IPS-NIHi7 (cell line): Measurements from ENCODE around the gene SUSD4.

Source experiments
- DNase-seq: peaks from one replicate; pipeline ENCODE4 v3.0.0; 2012; ENCODE audit warnings: mixed read lengths; ENCODE audit errors: extremely low spot score

The SUSD4 gene

DNA sequence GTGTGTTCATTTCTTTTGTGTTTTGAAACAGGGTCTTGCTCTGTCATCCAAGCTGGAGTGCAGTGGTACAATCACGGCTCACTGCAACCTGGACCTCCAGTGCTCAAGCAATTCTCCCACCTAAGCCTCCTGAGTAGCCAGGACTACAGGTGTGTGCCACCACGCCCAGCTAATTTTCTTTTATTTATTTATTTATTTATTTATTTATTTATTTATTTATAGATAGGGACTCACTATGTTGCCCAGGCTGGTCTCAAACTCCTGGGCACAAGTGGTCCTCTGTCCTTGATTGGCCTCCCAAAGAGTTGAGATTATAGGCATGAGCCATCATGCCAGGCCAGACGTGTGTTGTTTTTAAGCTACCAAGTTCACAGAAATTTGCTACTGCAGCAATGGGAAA is 177.2 kb downstream of the SUSD4 start:
- no peak for DNase-seq

DNA sequence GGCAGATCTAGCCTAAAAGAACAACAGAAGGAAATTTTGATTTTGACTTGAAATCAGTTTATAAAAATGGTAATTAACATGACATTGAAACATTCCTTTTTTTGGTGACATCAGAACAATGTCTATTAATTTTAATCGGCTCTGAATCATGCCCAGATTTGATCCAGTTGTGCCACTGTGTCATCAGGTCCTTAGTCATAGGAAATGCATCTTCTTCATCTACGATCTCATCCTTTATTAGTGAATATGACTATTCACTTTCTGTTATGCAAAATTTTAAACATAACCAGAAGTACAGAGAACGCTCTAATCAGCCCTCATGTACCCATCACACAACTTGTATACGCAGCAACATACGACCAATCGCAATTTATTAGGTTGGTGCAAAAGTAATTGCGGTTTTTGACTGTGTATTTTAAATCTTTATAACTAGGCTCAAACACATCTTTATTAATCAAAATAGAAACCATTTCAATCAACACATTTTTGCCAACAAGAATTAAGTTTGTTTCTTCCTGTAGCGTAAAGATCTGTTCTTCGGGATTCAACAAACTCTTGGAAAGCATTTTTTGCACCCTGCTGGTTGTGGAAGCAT is 180.6 kb downstream of the SUSD4 start:
- DNase-seq: no peak

DNA sequence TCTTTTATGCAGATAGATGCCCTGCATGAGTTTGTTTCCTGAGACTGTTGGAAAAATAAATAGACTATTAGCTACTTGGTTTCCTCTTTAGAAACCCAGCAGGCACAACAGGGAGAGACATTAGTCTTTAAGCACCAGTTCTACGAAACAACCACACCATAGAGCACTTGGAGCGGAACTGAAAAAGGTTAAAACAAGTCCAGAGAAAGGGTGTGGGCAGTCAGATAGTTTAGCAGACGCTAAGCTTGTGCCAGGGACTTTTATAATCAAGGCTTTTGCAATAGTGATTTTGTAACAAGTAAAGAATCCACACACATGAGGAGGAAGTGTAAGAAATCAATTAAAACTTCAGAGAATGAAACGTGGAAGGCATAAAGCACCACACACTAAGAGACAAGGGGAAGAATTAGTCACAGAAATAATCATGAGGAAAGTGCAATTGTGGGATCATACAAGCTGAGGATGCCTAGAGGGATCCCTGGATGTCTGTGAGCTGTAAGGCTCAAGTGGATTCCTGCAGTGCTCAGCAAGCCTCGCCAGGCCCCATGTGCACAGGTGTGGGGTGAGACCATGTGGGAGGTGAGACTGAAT is 183.2 kb downstream of the SUSD4 start:
- no peak for DNase-seq

DNA sequence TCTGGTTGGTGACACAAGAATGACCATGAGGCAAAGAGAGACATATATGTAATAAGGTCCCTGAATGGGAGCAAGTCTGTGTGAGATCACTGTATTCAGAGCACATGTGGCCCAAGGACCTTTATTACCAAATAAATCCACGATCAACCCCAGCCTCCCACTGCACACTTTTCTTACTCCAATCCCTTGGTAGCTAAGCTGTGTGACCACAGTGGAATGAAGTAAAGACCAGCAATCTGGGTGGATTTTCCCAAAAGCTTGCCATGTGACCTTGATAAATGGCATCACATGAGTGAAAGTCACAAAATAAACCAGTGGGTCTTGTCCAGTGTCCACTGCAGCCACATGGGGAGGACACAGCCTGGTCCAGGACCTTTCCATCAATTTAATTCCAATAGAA is 184.2 kb downstream of the SUSD4 start:
- no peak for DNase-seq

DNA sequence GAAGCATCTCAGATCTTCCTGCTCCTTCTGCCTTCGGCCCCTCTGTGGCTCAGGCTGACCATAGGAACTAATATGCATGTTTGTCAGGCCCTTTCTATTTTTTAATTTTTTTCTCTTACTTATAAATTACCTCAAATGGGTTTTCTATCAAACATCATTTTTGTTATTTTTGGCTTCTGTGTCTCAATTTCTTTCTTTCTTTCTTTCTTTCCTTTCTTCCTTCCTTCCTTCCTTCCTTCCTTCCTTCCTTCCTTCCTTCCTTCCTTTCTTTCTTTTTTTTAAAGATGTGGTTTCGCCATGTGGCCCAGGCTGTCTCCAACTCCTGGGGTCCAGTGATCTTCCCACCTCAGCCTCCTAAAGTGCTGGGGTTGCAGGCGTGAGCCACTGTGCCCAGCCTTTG is 184.7 kb downstream of the SUSD4 start:
- DNase-seq: no peak

DNA sequence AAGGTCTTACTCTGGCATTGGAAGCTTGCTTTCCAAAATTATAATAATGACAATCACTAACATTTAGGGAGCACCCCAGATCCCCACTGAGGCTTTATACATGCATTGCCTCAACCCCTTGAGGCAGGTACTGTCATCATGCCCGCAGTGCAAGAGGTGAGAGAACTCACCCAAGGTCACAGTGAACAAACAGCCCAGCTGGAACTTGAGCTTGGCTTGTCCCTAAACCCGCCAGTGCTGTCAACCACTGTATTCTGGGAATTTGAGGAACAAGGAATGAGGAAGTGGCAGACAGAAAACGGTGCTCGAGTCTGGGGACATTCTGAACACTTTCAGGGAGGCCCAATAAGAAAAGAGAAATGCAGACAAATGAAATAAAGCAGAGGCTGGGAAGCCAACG is 186.3 kb downstream of the SUSD4 start:
- no peak for DNase-seq

DNA sequence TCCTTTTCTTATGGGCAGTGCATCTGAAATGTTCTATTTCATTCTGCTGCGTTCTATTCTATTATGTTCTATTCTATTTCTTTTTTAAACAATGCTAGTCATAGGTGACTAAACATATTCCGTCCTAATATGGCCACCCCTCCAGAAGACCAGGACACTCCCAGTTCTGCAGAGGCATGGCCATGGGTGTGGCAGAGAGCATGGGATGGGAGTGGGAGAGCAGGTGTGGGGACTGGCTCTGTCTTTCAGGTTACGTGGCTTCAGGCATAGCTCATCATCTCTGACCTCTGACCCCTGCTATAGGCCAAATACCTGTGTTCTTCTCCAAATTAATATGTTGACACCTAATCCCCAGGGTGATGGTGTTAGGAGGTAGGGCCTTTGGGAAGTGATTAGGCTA is 187.5 kb downstream of the SUSD4 start:
- no peak for DNase-seq

DNA sequence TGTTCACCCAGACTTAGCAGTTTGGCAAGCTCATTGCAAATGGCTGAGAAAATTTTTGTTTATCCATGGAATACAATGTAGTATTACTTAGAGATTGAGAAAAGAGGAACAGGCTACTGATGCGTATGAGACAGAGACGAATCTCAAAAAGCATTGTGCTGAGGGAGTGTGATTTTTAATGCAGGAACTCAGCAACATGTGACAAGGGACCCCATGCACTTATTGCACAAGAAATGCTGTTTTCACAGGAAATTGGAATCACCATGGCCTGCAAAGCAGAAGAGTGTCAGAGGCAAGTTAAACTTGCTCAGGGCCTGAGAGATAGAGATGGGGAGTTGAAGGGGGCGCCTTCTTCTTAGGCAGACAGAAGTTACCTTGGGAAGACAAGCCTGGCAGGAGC is 188.3 kb downstream of the SUSD4 start:
- no peak for DNase-seq

DNA sequence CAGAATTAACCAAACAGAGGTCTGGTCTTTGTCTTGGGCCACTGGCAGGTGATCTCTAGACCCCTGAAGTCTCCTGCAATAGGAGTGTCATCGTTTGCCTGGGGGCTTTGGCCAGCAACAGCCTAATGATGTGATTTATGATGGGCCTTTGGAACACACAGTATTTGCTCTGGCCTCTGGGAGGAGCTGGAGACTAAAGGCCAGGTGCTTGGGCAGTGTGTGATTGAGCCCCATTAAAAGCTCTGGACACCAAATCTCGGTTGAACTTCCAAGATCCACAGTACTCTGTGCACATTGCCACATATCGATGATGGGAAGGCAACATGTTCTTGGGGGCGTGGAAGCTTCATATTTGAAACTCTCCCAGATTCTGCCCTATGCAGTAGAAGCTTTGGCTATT is 188.9 kb downstream of the SUSD4 start:
- peak; percentile 46 for DNase-seq
